Measurements from ENCODE around the gene BAG1.

The BAG1 gene

GRCh38 chr9:33264473-33265177 is at the start of gene BAG1, which contains the start of gene CHMP5:
Gene BAG1 (minus strand): TSS chr9:33264708.
Gene CHMP5 (plus strand): TSS chr9:33265049. CDS start chr9:33265079, 30 bp downstream.
- no peak for TF ChIP-seq CTCF (IDR thresholded peaks at IDR 0.05; ENCODE audit: control insufficient read depth, extremely low read depth, insufficient read depth)
- peak within 1 kb of the TSS; percentile 89 for H3K4me3 ChIP-seq (ENCODE audit: low read depth, low read length)
- DNase-seq (ENCODE audit: low read depth): peak; percentile 96

GRCh38 chr9:33311953-33312352 is 47.4 kb upstream of the BAG1 start:
- TF ChIP-seq CTCF (IDR thresholded peaks at IDR 0.05; ENCODE audit: control insufficient read depth, extremely low read depth, insufficient read depth): no peak
- DNase-seq (ENCODE audit: low read depth): no peak
- no peak overlapping the region for H3K4me3 ChIP-seq (ENCODE audit: low read depth, low read length)

GRCh38 chr9:33310748-33311147 is 46.2 kb upstream of the BAG1 start:
- DNase-seq (ENCODE audit: low read depth): no peak
- H3K4me3 ChIP-seq (ENCODE audit: low read depth, low read length): no peak overlapping the region
- TF ChIP-seq CTCF (IDR thresholded peaks at IDR 0.05; ENCODE audit: control insufficient read depth, extremely low read depth, insufficient read depth): no peak

GRCh38 chr9:33309903-33310302 is 45.4 kb upstream of the BAG1 start:
- DNase-seq (ENCODE audit: low read depth): no peak
- H3K4me3 ChIP-seq (ENCODE audit: low read depth, low read length): no peak overlapping the region
- no peak for TF ChIP-seq CTCF (IDR thresholded peaks at IDR 0.05; ENCODE audit: control insufficient read depth, extremely low read depth, insufficient read depth)

GRCh38 chr9:33307067-33307466 is 42.6 kb upstream of the BAG1 start:
- DNase-seq (ENCODE audit: low read depth): no peak
- TF ChIP-seq CTCF (IDR thresholded peaks at IDR 0.05; ENCODE audit: control insufficient read depth, extremely low read depth, insufficient read depth): no peak
- H3K4me3 ChIP-seq (ENCODE audit: low read depth, low read length): no peak overlapping the region

GRCh38 chr9:33306037-33306436 is 41.5 kb upstream of the BAG1 start:
- TF ChIP-seq CTCF (IDR thresholded peaks at IDR 0.05; ENCODE audit: control insufficient read depth, extremely low read depth, insufficient read depth): no peak
- no peak for DNase-seq (ENCODE audit: low read depth)

GRCh38 chr9:33304362-33304761 is 39.9 kb upstream of the BAG1 start:
- no peak for TF ChIP-seq CTCF (IDR thresholded peaks at IDR 0.05; ENCODE audit: control insufficient read depth, extremely low read depth, insufficient read depth)
- H3K4me3 ChIP-seq (ENCODE audit: low read depth, low read length): no peak overlapping the region
- DNase-seq (ENCODE audit: low read depth): no peak

More at GRCh38 chr9:33306037-33306436, 41.5 kb upstream of the BAG1 start:
- no peak overlapping the region for H3K4me3 ChIP-seq (ENCODE audit: low read depth, low read length)
